ENCODE measurements around the gene SLC22A23. TPM values are rescaled to one million over a fixed set of nuclear protein-coding genes. Genes with fewer than 3 reads are reported as not detected.

Gene SLC22A23
- total and polyA plus RNA-seq, 5 donors from 2014 or later = 0.24 to 6.3 (median 0.71) TPM

- Histone ChIP-seq H3K4me3 (ENCODE audit: low read depth, low read length) (no peak overlapping the region), H3K36me3 (ENCODE audit: control insufficient read depth, insufficient read depth, low read length) (no peaks in the 10 kb centered on the region), H3K27me3 (ENCODE audit: control insufficient read depth, insufficient read depth, low read length) (no peaks in the 10 kb centered on the region), H3K9me3 (ENCODE audit: control insufficient read depth in 2 of 2, low read length in 2 of 2) (no peaks in the 10 kb centered on the region), H3K4me1 (ENCODE audit: control insufficient read depth, insufficient read depth, low read length, poor library complexity, severe bottlenecking) (no peaks in the 10 kb centered on the region), H3K27ac (ENCODE audit: insufficient read depth, low read length, poor library complexity, severe bottlenecking) (no peak overlapping the region)
- H3K9me3 Mint-ChIP-seq = no peaks in the 10 kb centered on the region
- no peak for ATAC-seq (ENCODE audit: low read depth in 2 of 2)
- peak in 1 of 3 donors; percentile 7 for DNase-seq
- no peak overlapping the region for H3K4me3 Mint-ChIP-seq
- peaks cover 0 to 19% (median 6%) of the 10 kb centered on the region in 4 donors for H3K4me1 Mint-ChIP-seq
- peak overlapping the region in 2 of 3 donors; percentile 31 to 35 for H3K27ac Mint-ChIP-seq
- H3K27me3 Mint-ChIP-seq = peaks cover 15% of the 10 kb centered on the region
- no peaks in the 10 kb centered on the region for H3K36me3 Mint-ChIP-seq
Measured at GRCh38 chr6:3414327-3415081, 42.3 kb downstream of the SLC22A23 start.

DNA sequence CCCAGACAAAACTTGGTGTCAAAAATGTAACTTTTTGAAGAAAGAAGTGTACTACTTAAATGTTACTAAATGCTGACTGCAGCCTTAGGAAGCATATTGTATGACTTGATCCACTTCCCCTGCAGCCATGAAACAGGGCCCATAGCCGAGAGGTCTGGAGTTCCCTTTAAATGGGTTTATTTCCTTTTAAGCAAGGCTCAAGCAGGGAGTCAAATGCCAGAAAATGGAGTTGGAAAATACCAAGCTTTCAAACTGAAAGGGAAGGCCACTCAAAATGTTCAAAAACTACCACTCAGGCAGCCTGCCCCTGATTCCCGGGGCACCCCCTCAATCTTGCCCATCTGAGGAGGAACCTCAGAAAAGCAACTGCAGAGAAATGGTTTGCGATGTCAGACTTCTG lies 43.3 kb downstream of the SLC22A23 start:
- Mint-ChIP-seq H3K36me3 (no peaks in the 10 kb centered on the region), H3K27ac (no peak overlapping the region), H3K4me3 (no peak overlapping the region), H3K9me3 (no peaks in the 10 kb centered on the region), H3K27me3 (peaks cover 15% of the 10 kb centered on the region), H3K4me1 (peaks cover 0 to 19% (median 6%) of the 10 kb centered on the region in 4 donors)
- H3K27ac ChIP-seq (ENCODE audit: insufficient read depth, low read length, poor library complexity, severe bottlenecking) = no peak overlapping the region
- no peaks in the 10 kb centered on the region for H3K9me3 ChIP-seq (ENCODE audit: control insufficient read depth in 2 of 2, low read length in 2 of 2)
- H3K27me3 ChIP-seq (ENCODE audit: control insufficient read depth, insufficient read depth, low read length) = no peaks in the 10 kb centered on the region
- H3K36me3 ChIP-seq (ENCODE audit: control insufficient read depth, insufficient read depth, low read length) = no peaks in the 10 kb centered on the region
- no peak for DNase-seq
- ATAC-seq (ENCODE audit: low read depth in 2 of 2) = no peak
- H3K4me3 ChIP-seq (ENCODE audit: low read depth, low read length) = no peak overlapping the region
- H3K4me1 ChIP-seq (ENCODE audit: control insufficient read depth, insufficient read depth, low read length, poor library complexity, severe bottlenecking) = no peaks in the 10 kb centered on the region

DNA sequence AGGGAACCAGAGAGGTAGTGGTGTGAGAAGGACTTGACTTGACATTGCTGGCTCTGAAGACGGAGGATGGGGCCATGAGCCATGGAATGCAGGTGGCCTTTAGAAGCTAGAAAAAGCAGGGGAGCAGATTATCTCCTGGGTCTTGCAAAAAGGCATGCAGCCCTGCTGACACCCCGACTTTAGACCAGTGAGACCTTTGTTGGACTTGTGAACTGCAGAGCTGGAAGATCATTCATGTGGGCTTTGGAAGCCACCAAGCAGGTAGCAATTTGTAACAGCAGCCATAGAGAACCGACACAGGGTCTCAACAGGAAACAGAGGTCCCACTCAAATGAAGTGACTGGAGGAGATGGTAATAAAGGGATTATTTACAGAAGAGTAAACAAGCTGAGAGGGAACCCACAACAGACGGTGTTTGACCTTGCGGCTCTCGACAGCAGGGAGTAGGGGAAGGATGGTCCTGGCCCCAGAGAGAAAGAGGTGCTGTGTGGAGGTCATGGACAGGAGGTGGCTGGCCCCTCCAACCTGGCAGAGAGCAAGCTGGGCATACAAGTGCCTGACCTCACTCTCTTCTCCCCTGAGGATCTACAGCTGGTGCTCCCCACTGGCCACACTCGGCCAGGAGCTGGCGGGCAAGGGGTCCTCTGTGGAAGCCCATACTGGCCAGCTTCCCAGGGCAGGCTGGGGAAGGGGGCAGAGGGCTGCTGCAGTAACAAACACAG lies 43.9 kb downstream of the SLC22A23 start:
- H3K27me3 Mint-ChIP-seq = peaks cover 15% of the 10 kb centered on the region
- H3K36me3 Mint-ChIP-seq = no peaks in the 10 kb centered on the region
- H3K4me1 Mint-ChIP-seq = peaks cover 0 to 19% (median 6%) of the 10 kb centered on the region in 4 donors
- H3K9me3 Mint-ChIP-seq = no peaks in the 10 kb centered on the region
- Histone ChIP-seq H3K27ac (ENCODE audit: insufficient read depth, low read length, poor library complexity, severe bottlenecking) (no peak overlapping the region), H3K9me3 (ENCODE audit: control insufficient read depth in 2 of 2, low read length in 2 of 2) (no peaks in the 10 kb centered on the region), H3K36me3 (ENCODE audit: control insufficient read depth, insufficient read depth, low read length) (no peaks in the 10 kb centered on the region), H3K4me1 (ENCODE audit: control insufficient read depth, insufficient read depth, low read length, poor library complexity, severe bottlenecking) (no peaks in the 10 kb centered on the region), H3K27me3 (ENCODE audit: control insufficient read depth, insufficient read depth, low read length) (peaks cover 2% of the 10 kb centered on the region), H3K4me3 (ENCODE audit: low read depth, low read length) (no peak overlapping the region)
- no peak for ATAC-seq (ENCODE audit: low read depth in 2 of 2)
- H3K27ac Mint-ChIP-seq = no peak overlapping the region
- no peak for DNase-seq
- no peak overlapping the region for H3K4me3 Mint-ChIP-seq

GRCh38 chr6:3411967-3412778 lies 44.7 kb downstream of the SLC22A23 start:
- Histone ChIP-seq H3K36me3 (ENCODE audit: control insufficient read depth, insufficient read depth, low read length) (no peaks in the 10 kb centered on the region), H3K9me3 (ENCODE audit: control insufficient read depth in 2 of 2, low read length in 2 of 2) (no peaks in the 10 kb centered on the region), H3K27me3 (ENCODE audit: control insufficient read depth, insufficient read depth, low read length) (peaks cover 2% of the 10 kb centered on the region), H3K4me1 (ENCODE audit: control insufficient read depth, insufficient read depth, low read length, poor library complexity, severe bottlenecking) (no peaks in the 10 kb centered on the region), H3K27ac (ENCODE audit: insufficient read depth, low read length, poor library complexity, severe bottlenecking) (no peak overlapping the region), H3K4me3 (ENCODE audit: low read depth, low read length) (no peak overlapping the region)
- Mint-ChIP-seq H3K4me1 (peaks cover 0 to 19% (median 6%) of the 10 kb centered on the region in 4 donors), H3K9me3 (no peaks in the 10 kb centered on the region), H3K27me3 (peaks cover 11% of the 10 kb centered on the region), H3K27ac (peak overlapping the region in 1 of 3 donors; percentile 74), H3K4me3 (no peak overlapping the region), H3K36me3 (peaks cover 6% of the 10 kb centered on the region)
- DNase-seq (no peak), ATAC-seq (ENCODE audit: low read depth in 2 of 2) (no peak)

- Mint-ChIP-seq H3K36me3 (peaks cover 12% of the 10 kb centered on the region), H3K4me1 (peaks cover 0 to 19% (median 6%) of the 10 kb centered on the region in 4 donors), H3K27me3 (no peaks in the 10 kb centered on the region), H3K9me3 (no peaks in the 10 kb centered on the region), H3K27ac (peak overlapping the region in 1 of 3 donors; percentile 34), H3K4me3 (no peak overlapping the region)
- Histone ChIP-seq H3K4me3 (ENCODE audit: low read depth, low read length) (no peak overlapping the region), H3K9me3 (ENCODE audit: control insufficient read depth in 2 of 2, low read length in 2 of 2) (no peaks in the 10 kb centered on the region), H3K27ac (ENCODE audit: insufficient read depth, low read length, poor library complexity, severe bottlenecking) (no peak overlapping the region), H3K27me3 (ENCODE audit: control insufficient read depth, insufficient read depth, low read length) (peaks cover 3% of the 10 kb centered on the region), H3K36me3 (ENCODE audit: control insufficient read depth, insufficient read depth, low read length) (no peaks in the 10 kb centered on the region), H3K4me1 (ENCODE audit: control insufficient read depth, insufficient read depth, low read length, poor library complexity, severe bottlenecking) (no peaks in the 10 kb centered on the region)
- peak; percentile 16 to 56 (median 44) for DNase-seq
- ATAC-seq (ENCODE audit: low read depth in 2 of 2) = no peak
Measured at GRCh38 chr6:3410385-3411360, 46.2 kb downstream of the SLC22A23 start.

DNA sequence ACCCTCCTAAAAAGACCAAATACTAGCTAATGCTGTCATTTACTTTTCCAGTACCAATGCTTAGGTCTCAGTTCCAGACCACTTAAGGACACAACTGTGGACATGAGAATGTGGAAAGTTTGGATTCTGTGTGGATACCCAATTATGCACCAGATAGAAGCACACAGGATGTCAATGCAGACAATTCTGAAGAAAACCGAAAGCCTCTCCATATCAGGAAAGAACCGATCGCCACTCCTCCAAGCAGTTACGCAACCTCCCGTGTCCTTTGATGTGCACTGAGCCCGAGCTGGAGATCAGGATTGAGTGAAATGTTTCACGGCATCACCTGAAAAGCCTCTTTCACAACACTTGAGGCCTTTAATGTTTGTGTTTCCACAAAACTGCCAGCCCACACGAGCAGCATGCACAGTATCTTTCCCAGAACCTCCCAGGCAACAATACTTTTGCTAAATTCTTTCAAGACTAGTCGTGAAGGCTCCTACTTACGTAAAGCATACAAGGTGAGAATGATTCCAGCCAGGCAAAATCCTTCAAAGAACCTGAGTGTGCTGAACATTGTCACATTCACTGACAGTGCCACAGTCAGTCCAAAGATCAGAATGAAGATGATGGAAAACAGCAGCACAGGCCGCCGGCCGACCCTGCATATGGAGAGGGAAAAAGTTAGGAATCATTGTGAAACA lies 47.0 kb downstream of the SLC22A23 start:
- H3K4me1 Mint-ChIP-seq = peaks cover 0 to 11% (median 5%) of the 10 kb centered on the region in 4 donors

More for the DNA sequence above, 47.0 kb downstream of the SLC22A23 start:
- H3K36me3 ChIP-seq (ENCODE audit: control insufficient read depth, insufficient read depth, low read length) = no peaks in the 10 kb centered on the region
- Mint-ChIP-seq H3K27ac (no peak overlapping the region), H3K4me3 (no peak overlapping the region), H3K9me3 (no peaks in the 10 kb centered on the region), H3K27me3 (no peaks in the 10 kb centered on the region), H3K36me3 (peaks cover 12% of the 10 kb centered on the region)
- ATAC-seq (ENCODE audit: low read depth in 2 of 2) (no peak), DNase-seq (no peak)
- H3K4me1 ChIP-seq (ENCODE audit: control insufficient read depth, insufficient read depth, low read length, poor library complexity, severe bottlenecking) = no peaks in the 10 kb centered on the region
- H3K27ac ChIP-seq (ENCODE audit: insufficient read depth, low read length, poor library complexity, severe bottlenecking) = no peak overlapping the region
- no peak overlapping the region for H3K4me3 ChIP-seq (ENCODE audit: low read depth, low read length)
- H3K9me3 ChIP-seq (ENCODE audit: control insufficient read depth in 2 of 2, low read length in 2 of 2) = no peaks in the 10 kb centered on the region
- peaks cover 3% of the 10 kb centered on the region for H3K27me3 ChIP-seq (ENCODE audit: control insufficient read depth, insufficient read depth, low read length)
